TTC549 (cell line): Measurements from ENCODE around the gene SH3GL3.

Experiments used
- FAIRE-seq: peaks from 2 replicates; lab custom pipeline; 2012; peaks lifted over from hg19 to GRCh38; lab: Jason Lieb, UNC

SH3GL3 gene

GRCh38 chr15:83446904-83447709 lies at the start of gene SH3GL3:
Gene SH3GL3, plus strand, starts transcription at chr15:83447341. Its CDS starts 193 bp downstream, at chr15:83447534.
- FAIRE-seq: no peak

- FAIRE-seq: no peak
These were observed 48.5 kb upstream of the SH3GL3 start for GRCh38 chr15:83398626-83399025.

GRCh38 chr15:83404121-83404520 lies 43.0 kb upstream of the SH3GL3 start:
- FAIRE-seq: no peak

GRCh38 chr15:83410532-83410931 lies 36.6 kb upstream of the SH3GL3 start:
- no peak for FAIRE-seq

GRCh38 chr15:83413054-83413719 lies 34.0 kb upstream of the SH3GL3 start:
- FAIRE-seq: no peak

- no peak for FAIRE-seq
These were observed 25.1 kb upstream of the SH3GL3 start for GRCh38 chr15:83422081-83422480.

GRCh38 chr15:83422541-83422940 lies 24.6 kb upstream of the SH3GL3 start:
- FAIRE-seq: no peak

GRCh38 chr15:83424101-83424500 lies 23.0 kb upstream of the SH3GL3 start:
- FAIRE-seq: no peak

GRCh38 chr15:83430441-83430840 lies 16.7 kb upstream of the SH3GL3 start:
- FAIRE-seq: no peak

GRCh38 chr15:83431521-83431920 lies 15.6 kb upstream of the SH3GL3 start:
- FAIRE-seq: no peak

GRCh38 chr15:83435202-83435601 lies 11.9 kb upstream of the SH3GL3 start:
- no peak for FAIRE-seq

GRCh38 chr15:83435782-83436181 lies 11.4 kb upstream of the SH3GL3 start:
- FAIRE-seq: no peak

- no peak for FAIRE-seq
These were observed 10.5 kb upstream of the SH3GL3 start for GRCh38 chr15:83436513-83437158.

GRCh38 chr15:83443076-83443847 lies 3.9 kb upstream of the SH3GL3 start:
- no peak for FAIRE-seq

GRCh38 chr15:83444936-83445335 lies 2.2 kb upstream of the SH3GL3 start:
- FAIRE-seq: no peak

- FAIRE-seq: no peak
These were observed 1.5 kb upstream of the SH3GL3 start for GRCh38 chr15:83445643-83446042.

GRCh38 chr15:83446417-83446816 lies 724 bp upstream of the SH3GL3 start:
- FAIRE-seq: no peak

- FAIRE-seq: no peak
These were observed 2.1 kb downstream of the SH3GL3 start for GRCh38 chr15:83449250-83449671.

- FAIRE-seq: no peak
These were observed 2.9 kb downstream of the SH3GL3 start for GRCh38 chr15:83449937-83450506.

GRCh38 chr15:83457149-83457548 lies 10.0 kb downstream of the SH3GL3 start:
- no peak for FAIRE-seq

- no peak for FAIRE-seq
These were observed 11.2 kb downstream of the SH3GL3 start for GRCh38 chr15:83458381-83458780.

- FAIRE-seq: no peak
These were observed 14.9 kb downstream of the SH3GL3 start for GRCh38 chr15:83462026-83462425.
